BJ (cell line): ENCODE measurements around the gene CCDC107. TPM values are rescaled to one million over a fixed set of nuclear protein-coding genes. Genes with fewer than 3 reads are reported as not detected.
"Not testable (repeated sequence)": the region's sequence is repeated elsewhere in the genome, so short reads cannot be mapped to it uniquely, and the experiment has no call there.

Experiments
- CTCF ChIA-PET: fragments of 350-600 bp; formaldehyde crosslinking; extraction: SDS; loops from one replicate; lab custom pipeline; 2021; ENCODE audit warnings: antibody characterized with exemption, inconsistent platforms; lab: Yijun Ruan, JAX
- POLR2A ChIA-PET: fragments of 300-600 bp; sonication (Branson Sonifier 250); formaldehyde crosslinking; extraction: SDS; loops from one replicate; lab custom pipeline; 2021; ENCODE audit warnings: antibody characterized with exemption; lab: Charles Lee
- DNase-seq: peaks from one replicate; pipeline ENCODE4 v3.0.0-alpha.2; 2011; ENCODE audit warnings: low read depth
- H3K27me3 ChIP-seq: 2 replicates; pipeline ENCODE4 v1.6.0; 2011; ENCODE audit warnings: low read length; ENCODE audit not compliant: control insufficient read depth, insufficient read depth
- H3K36me3 ChIP-seq: 2 replicates; pipeline ENCODE4 v1.5.1; 2011; ENCODE audit warnings: low read length; ENCODE audit not compliant: control insufficient read depth, insufficient read depth
- H3K4me3 ChIP-seq: 2 replicates; pipeline ENCODE4 v1.5.1; 2011; ENCODE audit warnings: low read depth, mild to moderate bottlenecking, control low read depth, low read length
- polyA plus RNA-seq: library from polyadenylated mRNA; depleted of rRNA; stranded (reverse); fragments of >200 nt; gene quantifications from 2 replicates; pipeline ENCODE4 v1.2.3, GENCODE V29; 2011
- TF ChIP-seq, protein P1 (sequence below): IDR thresholded peaks from 2 replicates; pipeline ENCODE4 v1.5.1; 2011; ENCODE audit warnings: low read depth, mild to moderate bottlenecking, control low read depth, inconsistent platforms, low read length, moderate library complexity; ENCODE audit not compliant: insufficient read depth

The CCDC107 gene
- polyA plus RNA-seq, 1 experiment, result 27.9 TPM

DNA sequence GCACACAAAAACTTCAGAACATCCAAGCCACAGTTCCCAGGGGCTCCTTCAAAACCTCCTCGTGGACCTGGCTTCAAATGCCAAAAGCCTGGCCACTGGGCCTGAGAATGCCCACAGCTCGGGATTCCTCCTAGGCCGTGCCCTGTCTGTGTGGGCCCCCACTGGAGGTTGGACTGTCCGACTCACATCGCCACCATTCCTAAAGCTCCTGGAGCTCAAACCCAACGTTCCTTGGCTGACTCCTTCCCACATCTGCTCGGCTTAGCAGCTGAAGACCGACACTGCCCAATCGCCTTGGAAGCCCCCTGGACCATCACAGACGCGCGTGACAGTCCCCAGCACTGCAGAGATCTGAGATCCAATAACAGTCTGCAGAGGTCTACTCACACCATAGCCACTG, 15.0 kb upstream of the CCDC107 start:
- no peak overlapping the region for H3K4me3 ChIP-seq
- CTCF ChIA-PET, result interaction anchor here (0.9 to 2.1 kb wide), 3 partner anchors 12 to 53 kb away, joined by 3 to 4 read pairs (median 3); no protein-coding TSS in a partner anchor
- no peaks in the 10 kb centered on the region for H3K27me3 ChIP-seq
- POLR2A ChIA-PET, result no interaction called here
- H3K36me3 ChIP-seq, result no peaks in the 10 kb centered on the region
- no peak for DNase-seq
- TF ChIP-seq, protein P1, sequence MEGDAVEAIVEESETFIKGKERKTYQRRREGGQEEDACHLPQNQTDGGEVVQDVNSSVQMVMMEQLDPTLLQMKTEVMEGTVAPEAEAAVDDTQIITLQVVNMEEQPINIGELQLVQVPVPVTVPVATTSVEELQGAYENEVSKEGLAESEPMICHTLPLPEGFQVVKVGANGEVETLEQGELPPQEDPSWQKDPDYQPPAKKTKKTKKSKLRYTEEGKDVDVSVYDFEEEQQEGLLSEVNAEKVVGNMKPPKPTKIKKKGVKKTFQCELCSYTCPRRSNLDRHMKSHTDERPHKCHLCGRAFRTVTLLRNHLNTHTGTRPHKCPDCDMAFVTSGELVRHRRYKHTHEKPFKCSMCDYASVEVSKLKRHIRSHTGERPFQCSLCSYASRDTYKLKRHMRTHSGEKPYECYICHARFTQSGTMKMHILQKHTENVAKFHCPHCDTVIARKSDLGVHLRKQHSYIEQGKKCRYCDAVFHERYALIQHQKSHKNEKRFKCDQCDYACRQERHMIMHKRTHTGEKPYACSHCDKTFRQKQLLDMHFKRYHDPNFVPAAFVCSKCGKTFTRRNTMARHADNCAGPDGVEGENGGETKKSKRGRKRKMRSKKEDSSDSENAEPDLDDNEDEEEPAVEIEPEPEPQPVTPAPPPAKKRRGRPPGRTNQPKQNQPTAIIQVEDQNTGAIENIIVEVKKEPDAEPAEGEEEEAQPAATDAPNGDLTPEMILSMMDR, result no peak

DNA sequence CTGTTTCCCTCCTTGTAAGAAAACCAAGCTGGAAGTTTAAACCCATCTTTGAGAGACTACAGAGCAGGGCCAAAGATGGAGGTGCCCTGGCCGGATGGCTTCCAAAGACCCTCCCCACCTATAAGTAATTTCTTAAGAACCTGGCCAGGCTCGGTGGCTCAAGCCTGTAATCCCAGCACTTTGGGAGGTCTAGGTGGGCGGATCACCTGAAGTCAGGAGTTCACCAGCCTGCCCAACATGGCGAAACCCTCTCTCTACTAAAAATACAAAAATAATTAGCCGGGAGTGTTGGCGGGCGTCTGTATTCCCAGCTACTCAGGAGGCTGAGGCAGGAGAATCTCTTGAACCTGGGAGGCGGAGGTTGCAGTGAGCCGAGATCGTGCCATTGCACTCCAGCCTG, 12.4 kb upstream of the CCDC107 start:
- H3K4me3 ChIP-seq, DNase-seq, H3K27me3 ChIP-seq, H3K36me3 ChIP-seq: not testable (repeated sequence)
- CTCF ChIA-PET, result interaction anchor here (0.6 to 5.3 kb wide), 20 partner anchors 11 to 144 kb away, joined by 3 to 43 read pairs (median 5); partner anchors contain the start of genes ARHGEF39, CCDC107, RMRP and TPM2
- POLR2A ChIA-PET, result interaction anchor here (0.7 kb wide), 1 partner anchor 82 kb away, joined by 5 read pairs; no protein-coding TSS in a partner anchor

DNA sequence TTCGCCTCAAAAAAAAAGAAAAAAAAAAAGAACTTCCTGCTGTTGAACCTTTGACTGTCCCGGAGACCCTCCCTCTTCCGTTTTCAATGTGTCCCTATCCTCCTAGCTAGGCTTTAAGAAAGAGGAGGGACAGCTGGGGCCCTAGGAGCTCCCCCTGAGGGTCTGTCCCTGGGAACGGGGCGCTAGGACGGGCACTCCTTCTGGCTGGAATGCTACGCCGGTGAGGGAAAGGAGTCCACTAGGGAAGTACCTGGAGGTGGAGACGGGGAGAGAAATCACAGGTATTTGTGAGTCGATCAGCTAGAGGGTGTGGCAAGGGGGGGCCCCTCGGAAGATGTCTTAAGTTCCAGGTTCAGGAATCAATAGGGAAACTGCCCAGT, 11.9 kb upstream of the CCDC107 start:
- peak overlapping the region; percentile 48 for H3K4me3 ChIP-seq
- no peaks in the 10 kb centered on the region for H3K27me3 ChIP-seq
- ChIA-PET POLR2A (no interaction called here), CTCF (interaction anchor here (0.6 to 5.3 kb wide), 23 partner anchors 11 to 530 kb away, joined by 3 to 43 read pairs (median 5); partner anchors contain the start of genes ARHGEF39, CCDC107, RMRP and TPM2)
- TF ChIP-seq, protein P1, result peak; percentile 43
- no peak for DNase-seq
- H3K36me3 ChIP-seq, result no peaks in the 10 kb centered on the region

DNA sequence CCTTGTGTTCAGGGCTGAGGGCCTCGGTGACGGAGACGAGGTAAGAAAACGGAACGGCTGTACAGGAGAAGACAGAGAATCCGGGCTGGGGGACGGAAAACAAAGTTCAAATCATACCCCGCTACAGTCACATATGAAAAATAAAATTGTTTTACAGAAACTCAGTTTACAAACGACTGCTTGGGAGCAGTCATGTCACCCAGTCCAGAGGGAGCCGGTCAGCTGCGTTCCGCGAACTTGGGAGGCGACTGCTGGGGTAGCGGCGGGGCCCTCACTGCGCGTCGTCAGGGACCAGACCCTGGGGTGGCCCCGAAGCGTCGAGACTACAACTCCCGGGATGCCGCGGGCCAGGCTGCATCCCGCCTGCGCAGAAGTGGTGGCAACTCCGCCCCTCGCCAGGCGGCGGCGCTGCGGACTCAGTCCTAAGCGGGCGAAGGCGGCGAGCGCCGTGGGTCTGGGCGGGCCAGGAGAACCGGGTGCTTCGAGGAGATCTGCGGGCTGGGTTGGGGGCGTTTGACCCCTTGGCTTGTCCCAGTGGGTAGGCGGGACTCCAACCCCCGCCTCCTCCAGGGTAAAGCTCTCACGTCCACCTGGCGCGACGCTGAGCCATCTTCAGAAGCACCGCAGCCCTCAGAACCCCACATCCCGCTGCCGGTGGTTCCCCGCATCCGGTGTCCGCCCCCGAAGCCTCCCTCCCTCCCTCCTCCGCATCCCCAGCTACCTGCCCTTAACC, 11.4 kb upstream of the CCDC107 start:
- no peak for DNase-seq
- Histone ChIP-seq H3K27me3 (no peaks in the 10 kb centered on the region), H3K4me3 (peak overlapping the region; percentile 48), H3K36me3 (no peaks in the 10 kb centered on the region)
- CTCF ChIA-PET, result interaction anchor here (0.6 to 5.3 kb wide), 32 partner anchors 10 to 530 kb away, joined by 3 to 43 read pairs (median 4); partner anchors contain the start of genes ARHGEF39, CCDC107, RMRP and TPM2
- POLR2A ChIA-PET, result interaction anchor here (0.6 kb wide), 1 partner anchor 133 kb away, joined by 7 read pairs; no protein-coding TSS in a partner anchor
- TF ChIP-seq, protein P1, result peak; percentile 95

DNA sequence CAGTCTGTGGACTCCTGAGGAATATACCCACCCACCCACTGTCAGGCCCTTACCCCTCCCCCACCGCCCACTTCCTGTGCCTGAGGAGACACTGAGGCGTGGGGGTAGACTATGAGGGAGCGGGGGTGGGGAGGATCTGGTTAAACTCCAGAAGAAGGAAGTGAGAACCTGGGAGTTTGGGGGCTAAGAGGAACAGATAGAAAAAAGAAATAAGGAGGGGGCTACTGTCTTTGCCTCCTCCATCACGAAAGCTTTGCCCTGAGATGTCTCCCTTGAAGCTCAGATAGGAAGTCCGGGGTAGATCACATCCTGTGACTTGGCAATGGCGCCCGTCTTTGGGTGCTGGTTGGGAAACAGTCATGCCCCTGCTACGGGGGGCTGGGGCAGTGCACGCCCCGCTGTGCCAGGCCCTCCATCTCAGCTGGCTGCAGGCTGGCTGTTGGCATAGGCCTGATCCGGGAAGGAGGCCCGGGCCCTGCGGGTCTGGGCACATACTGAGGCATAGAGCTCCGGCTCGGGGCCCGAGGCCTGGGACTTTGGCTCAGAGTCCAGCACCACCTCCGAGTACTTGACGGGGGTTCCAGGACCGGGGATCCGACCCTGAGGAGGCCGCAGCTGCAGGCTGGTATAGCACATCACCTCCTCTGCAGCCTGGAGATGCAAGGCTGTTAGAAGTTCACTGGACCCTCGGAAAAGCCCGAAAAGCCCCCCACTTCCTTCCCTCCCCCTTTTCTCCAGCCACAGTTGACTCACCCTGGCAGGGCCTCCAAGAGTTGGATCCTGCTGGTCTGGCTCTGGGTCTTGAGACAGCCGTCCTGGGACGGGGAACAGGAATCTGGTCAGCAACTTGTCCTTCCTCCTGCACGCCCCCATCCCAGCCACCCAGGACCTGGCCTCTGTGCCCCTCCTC, 8.4 kb upstream of the CCDC107 start:
- CTCF ChIA-PET, result interaction anchor here (1.4 to 4.8 kb wide), 3 partner anchors 8 to 47 kb away, joined by 3 to 43 read pairs (median 4); partner anchors contain the start of genes CCDC107 and RMRP

More for the DNA sequence above, 8.4 kb upstream of the CCDC107 start:
- TF ChIP-seq, protein P1, result no peak
- Histone ChIP-seq H3K36me3 (no peaks in the 10 kb centered on the region), H3K27me3 (no peaks in the 10 kb centered on the region), H3K4me3 (no peak overlapping the region)
- no peak for DNase-seq
- POLR2A ChIA-PET, result interaction anchor here (0.6 kb wide), 1 partner anchor 586 kb away, joined by 3 read pairs; no protein-coding TSS in a partner anchor
